SU-DHL-6 (cell line): Measurements from ENCODE around the gene SH2D3A.

Experiments used
- EZH2phosphoT487 ChIP-seq: fragments of 200-600 bp; sonication (generic), shearing (Covaris generic); conservative IDR thresholded peaks from 2 replicates; pipeline ENCODE4 v1.6.1; 2018; ENCODE audit warnings: mild to moderate bottlenecking, antibody characterized with exemption, low read length, moderate library complexity, mixed read lengths
- TF ChIP-seq, protein P1 (sequence below): fragments of 200-600 bp; sonication (generic); IDR thresholded peaks from one replicate; pipeline ENCODE4 v1.5.1; 2017; ENCODE audit warnings: antibody characterized with exemption, mild to moderate bottlenecking, low read length, moderate library complexity; ENCODE audit not compliant: insufficient read depth, poor library complexity, severe bottlenecking

GRCh38 chr19:6751189-6751588 lies 16.0 kb downstream of the SH2D3A start:
- TF ChIP-seq, protein P1, sequence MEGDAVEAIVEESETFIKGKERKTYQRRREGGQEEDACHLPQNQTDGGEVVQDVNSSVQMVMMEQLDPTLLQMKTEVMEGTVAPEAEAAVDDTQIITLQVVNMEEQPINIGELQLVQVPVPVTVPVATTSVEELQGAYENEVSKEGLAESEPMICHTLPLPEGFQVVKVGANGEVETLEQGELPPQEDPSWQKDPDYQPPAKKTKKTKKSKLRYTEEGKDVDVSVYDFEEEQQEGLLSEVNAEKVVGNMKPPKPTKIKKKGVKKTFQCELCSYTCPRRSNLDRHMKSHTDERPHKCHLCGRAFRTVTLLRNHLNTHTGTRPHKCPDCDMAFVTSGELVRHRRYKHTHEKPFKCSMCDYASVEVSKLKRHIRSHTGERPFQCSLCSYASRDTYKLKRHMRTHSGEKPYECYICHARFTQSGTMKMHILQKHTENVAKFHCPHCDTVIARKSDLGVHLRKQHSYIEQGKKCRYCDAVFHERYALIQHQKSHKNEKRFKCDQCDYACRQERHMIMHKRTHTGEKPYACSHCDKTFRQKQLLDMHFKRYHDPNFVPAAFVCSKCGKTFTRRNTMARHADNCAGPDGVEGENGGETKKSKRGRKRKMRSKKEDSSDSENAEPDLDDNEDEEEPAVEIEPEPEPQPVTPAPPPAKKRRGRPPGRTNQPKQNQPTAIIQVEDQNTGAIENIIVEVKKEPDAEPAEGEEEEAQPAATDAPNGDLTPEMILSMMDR: no peak
- no peak for TF ChIP-seq EZH2phosphoT487
